HepG2 (cell line): ENCODE results near the gene DNLZ. TPM values are rescaled to one million over a fixed set of nuclear protein-coding genes. Genes with fewer than 3 reads are reported as not detected.

Source experiments
- FOXC1 ChIP-seq: sonication (generic); formaldehyde crosslinking; IDR thresholded peaks from 2 replicates; pipeline ENCODE4 v1.8.0; 2022; ENCODE audit warnings: mild to moderate bottlenecking, missing genetic modification reagents, borderline replicate concordance
- HIVEP1 ChIP-seq: sonication (generic); formaldehyde crosslinking; IDR thresholded peaks from 2 replicates; pipeline ENCODE4 v1.4.0; 2020; ENCODE audit warnings: mild to moderate bottlenecking, missing genetic modification reagents
- HMGXB3 ChIP-seq: sonication (generic); formaldehyde crosslinking; IDR thresholded peaks from 2 replicates; pipeline ENCODE4 v1.4.0; 2020; ENCODE audit warnings: missing genetic modification reagents, borderline replicate concordance
- HNF4A ChIP-seq: sonication (generic); formaldehyde crosslinking; IDR thresholded peaks from 2 replicates; pipeline ENCODE4 v1.4.0; 2020; ENCODE audit warnings: missing genetic modification reagents
- HOXA5 ChIP-seq: sonication (generic); formaldehyde crosslinking; IDR thresholded peaks from 2 replicates; pipeline ENCODE4 v1.4.0; 2020; ENCODE audit warnings: missing genetic modification reagents
- JUN ChIP-seq: sonication (generic); formaldehyde crosslinking; IDR thresholded peaks from 2 replicates; pipeline ENCODE4 v1.4.0; 2020; ENCODE audit warnings: mild to moderate bottlenecking, missing genetic modification reagents
- NFYB ChIP-seq: sonication (generic); formaldehyde crosslinking; IDR thresholded peaks from 2 replicates; pipeline ENCODE4 v1.4.0; 2020; ENCODE audit warnings: missing genetic modification reagents
- POGZ ChIP-seq: sonication (generic); formaldehyde crosslinking; IDR thresholded peaks from 2 replicates; pipeline ENCODE4 v1.4.0; 2020; ENCODE audit warnings: mild to moderate bottlenecking, missing genetic modification reagents
- RBAK ChIP-seq: sonication (generic); formaldehyde crosslinking; IDR thresholded peaks from 2 replicates; pipeline ENCODE4 v1.5.1; 2020; ENCODE audit warnings: mild to moderate bottlenecking, missing genetic modification reagents
- SP4 ChIP-seq: sonication (generic); formaldehyde crosslinking; IDR thresholded peaks from 2 replicates; pipeline ENCODE4 v1.8.1; 2023; ENCODE audit warnings: mild to moderate bottlenecking, missing genetic modification reagents
- TERF1 ChIP-seq: sonication (generic); formaldehyde crosslinking; IDR thresholded peaks from 2 replicates; pipeline ENCODE4 v1.8.0; 2022; ENCODE audit warnings: mild to moderate bottlenecking, missing genetic modification reagents, moderate library complexity
- ZNF232 ChIP-seq: sonication (generic); formaldehyde crosslinking; IDR thresholded peaks from 2 replicates; pipeline ENCODE4 v1.4.0; 2020; ENCODE audit warnings: missing genetic modification reagents, borderline replicate concordance
- ZNF547 ChIP-seq: sonication (generic); formaldehyde crosslinking; IDR thresholded peaks from 2 replicates; pipeline ENCODE4 v1.5.1; 2020; ENCODE audit warnings: mild to moderate bottlenecking, missing genetic modification reagents
- ZNF646 ChIP-seq: sonication (generic); formaldehyde crosslinking; IDR thresholded peaks from 2 replicates; pipeline ENCODE4 v1.9.0; 2021; ENCODE audit warnings: mild to moderate bottlenecking, missing genetic modification reagents
- ZNF768 ChIP-seq: sonication (generic); formaldehyde crosslinking; IDR thresholded peaks from 2 replicates; pipeline ENCODE4 v1.4.0; 2020; ENCODE audit warnings: missing genetic modification reagents
- polyA plus RNA-seq, 8 experiments: library from polyadenylated mRNA; depleted of rRNA in 3 of 8; stranded (reverse) in 7 of 8; unstranded in 1 of 8; fragments of >200 nt; fragmentation: Illumina TruSeq in 4 of 8; extraction: Trizol in 4 of 8; gene quantifications; 2 replicates each; pipeline versions ENCODE4 v1.2.1 to v1.2.3, GENCODE V29; 2011 to 2016; ENCODE audit warnings: low read depth in 4 of 8, missing spikeins in 1 of 8, mixed read lengths in 1 of 8; ENCODE audit not compliant: insufficient read depth in 1 of 8
- total RNA-seq, 5 experiments: library from RNA; depleted of rRNA; stranded (reverse); fragments of >200 nt; fragmentation: Illumina TruSeq; extraction: Trizol; gene quantifications; 2 replicates each; pipeline ENCODE4 v1.2.3, GENCODE V29; 2016; ENCODE audit warnings: low read depth in 1 of 5

Gene DNLZ
- total and polyA plus RNA-seq, 2 of the 13 experiments (the other 11 are each of a cell fraction or from before 2014, with no cell fraction given): 3.4 to 8.0 TPM

- TF ChIP-seq ZNF232 (CRISPR knock-in tag) (peak; percentile 53; the same call in 1 of the 2 replicates), ZNF547 (CRISPR knock-in tag) (no peak), NFYB (CRISPR knock-in tag) (0 out of 2 replicates have a peak, but pooled peaks have one; percentile 12), RBAK (CRISPR knock-in tag) (0 out of 2 replicates have a peak, but pooled peaks have one; percentile 43), ZNF768 (CRISPR knock-in tag) (peak; percentile 37; the same call in 1 of the 2 replicates), HMGXB3 (CRISPR knock-in tag) (peak; percentile 59; the same call in 1 of the 2 replicates), HOXA5 (CRISPR knock-in tag) (peak; percentile 82; the same call in 1 of the 2 replicates), FOXC1 (CRISPR knock-in tag) (no peak; the same call in 1 of the 2 replicates), ZNF646 (no peak; the same call in 1 of the 2 replicates), HNF4A (peak; percentile 54), HIVEP1 (CRISPR knock-in tag) (no peak), SP4 (CRISPR knock-in tag) (peak; percentile 52; the same call in 1 of the 2 replicates), JUN (CRISPR knock-in tag) (no peak), TERF1 (CRISPR knock-in tag) (no peak), POGZ (CRISPR knock-in tag) (no peak)
Measured at GRCh38 chr9:136372561-136373299, 9.2 kb upstream of the DNLZ start (continued).
